WTC11 (cell line): ENCODE measurements around the gene EIF2AK2. TPM values are rescaled to one million over a fixed set of nuclear protein-coding genes. Genes with fewer than 3 reads are reported as not detected.

Experiments
- ATAC-seq: fragments of 200-7000 bp; cut with Tn5 transposase; 2 replicates; pipeline ENCODE4 v1.10.0; 2021; ENCODE audit warnings: mild to moderate bottlenecking, moderate library complexity
- CTCF ChIA-PET: fragments of 300-600 bp; sonication (Branson Sonifier 250); formaldehyde crosslinking; loops from one replicate; lab custom pipeline; 2021; ENCODE audit warnings: antibody characterized with exemption; lab: Charles Lee
- POLR2A ChIA-PET: fragments of 350-600 bp; sonication (Branson Sonifier 250); formaldehyde crosslinking; loops from one replicate; lab custom pipeline; 2021; ENCODE audit warnings: antibody characterized with exemption; lab: Charles Lee
- DNase-seq: peaks from one replicate; pipeline ENCODE4 v3.0.0; 2021; ENCODE audit warnings: low spot score
- H3K27ac Mint-ChIP-seq: 2 replicates; pipeline ENCODE4 v1.8.0; 2021; ENCODE audit warnings: mixed read lengths
- H3K27me3 Mint-ChIP-seq: 2 replicates; pipeline ENCODE4 v1.8.0; 2021; ENCODE audit warnings: low read depth, mild to moderate bottlenecking, moderate library complexity, mixed read lengths
- H3K36me3 Mint-ChIP-seq: 2 replicates; pipeline ENCODE4 v1.8.0; 2021; ENCODE audit warnings: mixed read lengths
- H3K4me1 Mint-ChIP-seq: 2 replicates; pipeline ENCODE4 v1.8.0; 2022; ENCODE audit warnings: mixed read lengths
- H3K4me3 Mint-ChIP-seq: 2 replicates; pipeline ENCODE4 v1.8.0; 2021; ENCODE audit warnings: mild to moderate bottlenecking, moderate library complexity, mixed read lengths
- H3K9me3 Mint-ChIP-seq: 2 replicates; pipeline ENCODE4 v1.8.0; 2021; ENCODE audit warnings: mixed read lengths
- AFF4 ChIP-seq: sonication (generic); formaldehyde crosslinking; IDR thresholded peaks from 2 replicates; pipeline ENCODE4 v1.8.1; 2023; ENCODE audit warnings: mild to moderate bottlenecking, missing genetic modification reagents, borderline replicate concordance
- ATF6 ChIP-seq: sonication (generic); formaldehyde crosslinking; IDR thresholded peaks from 2 replicates; pipeline ENCODE4 v1.8.1; 2023; ENCODE audit warnings: mild to moderate bottlenecking, missing genetic modification reagents
- CBFB ChIP-seq: sonication (generic); formaldehyde crosslinking; IDR thresholded peaks from 2 replicates; pipeline ENCODE4 v1.8.1; 2022; ENCODE audit warnings: mild to moderate bottlenecking, low read depth, missing genetic modification reagents
- CDX4 ChIP-seq: fragments of 250-450 bp; sonication (Bioruptor Pico); IDR thresholded peaks from 2 replicates; pipeline ENCODE4 v1.9.0; 2021; ENCODE audit warnings: moderate library complexity, mild to moderate bottlenecking, inconsistent platforms, borderline replicate concordance
- CREB1 ChIP-seq: sonication (generic); formaldehyde crosslinking; IDR thresholded peaks from 2 replicates; pipeline ENCODE4 v1.8.0; 2023; ENCODE audit warnings: mild to moderate bottlenecking, missing genetic modification reagents
- CTCF ChIP-seq: fragments of 200-600 bp; IDR thresholded peaks from 2 replicates; pipeline ENCODE4 v1.8.0; 2022; ENCODE audit warnings: antibody characterized with exemption
- E2F4 ChIP-seq: sonication (generic); formaldehyde crosslinking; IDR thresholded peaks from 2 replicates; pipeline ENCODE4 v1.8.1; 2022; ENCODE audit warnings: low read depth, mild to moderate bottlenecking, moderate library complexity, missing genetic modification reagents, borderline replicate concordance
- ETV6 ChIP-seq: sonication (generic); formaldehyde crosslinking; IDR thresholded peaks from 2 replicates; pipeline ENCODE4 v1.8.1; 2022; ENCODE audit warnings: mild to moderate bottlenecking, missing genetic modification reagents
- FOXP1 ChIP-seq: sonication (generic); formaldehyde crosslinking; IDR thresholded peaks from 2 replicates; pipeline ENCODE4 v1.8.0; 2022; ENCODE audit warnings: missing genetic modification reagents, mild to moderate bottlenecking, moderate library complexity, borderline replicate concordance
- HMGA2 ChIP-seq: fragments of 250-450 bp; sonication (Bioruptor Pico); IDR thresholded peaks from 2 replicates; pipeline ENCODE4 v1.4.0; 2021; ENCODE audit warnings: mild to moderate bottlenecking, moderate library complexity
- IRF1 ChIP-seq: sonication (generic); formaldehyde crosslinking; IDR thresholded peaks from 2 replicates; pipeline ENCODE4 v1.8.0; 2023; ENCODE audit warnings: missing genetic modification reagents
- IRF2 ChIP-seq: sonication (generic); formaldehyde crosslinking; IDR thresholded peaks from 2 replicates; pipeline ENCODE4 v1.8.0; 2022; ENCODE audit warnings: low read depth, missing genetic modification reagents, borderline replicate concordance
- TEAD1 ChIP-seq: sonication (generic); formaldehyde crosslinking; IDR thresholded peaks from 2 replicates; pipeline ENCODE4 v1.8.0; 2022; ENCODE audit warnings: mild to moderate bottlenecking, missing genetic modification reagents
- ZBTB21 ChIP-seq: sonication (generic); formaldehyde crosslinking; IDR thresholded peaks from 2 replicates; pipeline ENCODE4 v1.8.1; 2023; ENCODE audit warnings: mild to moderate bottlenecking, missing genetic modification reagents, borderline replicate concordance
- ZNF121 ChIP-seq: sonication (generic); formaldehyde crosslinking; IDR thresholded peaks from 2 replicates; pipeline ENCODE4 v1.8.0; 2023; ENCODE audit warnings: missing genetic modification reagents
- ZNF232 ChIP-seq: sonication (generic); formaldehyde crosslinking; IDR thresholded peaks from 2 replicates; pipeline ENCODE4 v1.8.0; 2022; ENCODE audit warnings: mild to moderate bottlenecking, missing genetic modification reagents
- ZNF281 ChIP-seq: sonication (generic); formaldehyde crosslinking; IDR thresholded peaks from 2 replicates; pipeline ENCODE4 v1.8.0; 2023; ENCODE audit warnings: mild to moderate bottlenecking, missing genetic modification reagents
- ZNF396 ChIP-seq: fragments of 250-450 bp; sonication (Bioruptor Pico); IDR thresholded peaks from 2 replicates; pipeline ENCODE4 v1.8.0; 2021; ENCODE audit warnings: mild to moderate bottlenecking, moderate library complexity, borderline replicate concordance
- total RNA-seq: library from RNA; stranded (reverse); gene quantifications from 3 replicates; pipeline ENCODE4 v1.2.3, GENCODE V29; 2021

EIF2AK2 gene
- total RNA-seq, 1 experiment from 2014 or later: 34.2 TPM

- Mint-ChIP-seq H3K4me1 (peaks cover 26% of the 10 kb centered on the region), H3K27me3 (no peaks in the 10 kb centered on the region), H3K27ac (no peak overlapping the region), H3K9me3 (no peaks in the 10 kb centered on the region), H3K4me3 (no peak overlapping the region), H3K36me3 (no peaks in the 10 kb centered on the region)
- ChIA-PET CTCF (interaction anchor here (0.6 to 1.6 kb wide), 6 partner anchors 10 to 697 kb away, joined by 3 to 4 read pairs (median 3); partner anchors contain the start of genes GPATCH11 and HEATR5B), POLR2A (no interaction called here)
- TF ChIP-seq ZNF396 (CRISPR knock-in tag): no peak
- TF ChIP-seq ZNF121 (CRISPR knock-in tag): peak; percentile 92
- ATAC-seq (no peak), DNase-seq (no peak)
These were observed 23.9 kb upstream of the EIF2AK2 start for GRCh38 chr2:37180640-37181039.

- Mint-ChIP-seq H3K9me3 (no peaks in the 10 kb centered on the region), H3K36me3 (no peaks in the 10 kb centered on the region), H3K27ac (peak overlapping the region; percentile 13; the same call in 1 of the 2 replicates), H3K4me3 (no peak overlapping the region), H3K27me3 (no peaks in the 10 kb centered on the region), H3K4me1 (peaks cover 26% of the 10 kb centered on the region)
- POLR2A ChIA-PET: no interaction called here
- TF ChIP-seq ZBTB21 (no peak), CTCF (no peak), CBFB (CRISPR knock-in tag) (no peak), TEAD1 (no peak), IRF2 (CRISPR knock-in tag) (no peak), HMGA2 (no peak), ETV6 (CRISPR knock-in tag) (no peak), IRF1 (CRISPR knock-in tag) (no peak), AFF4 (no peak), FOXP1 (CRISPR knock-in tag) (no peak), E2F4 (CRISPR knock-in tag) (no peak), ATF6 (CRISPR knock-in tag) (no peak), CREB1 (CRISPR knock-in tag) (no peak), CDX4 (no peak), ZNF232 (CRISPR knock-in tag) (no peak), ZNF281 (CRISPR knock-in tag) (no peak)
- DNase-seq (no peak), ATAC-seq (peak; percentile 64)
- CTCF ChIA-PET: interaction anchor here (0.5 to 1.6 kb wide), 6 partner anchors 11 to 1006 kb away, joined by 3 to 4 read pairs (median 3); partner anchors contain the start of genes GPATCH11 and HEATR5B
These were observed 23.3 kb upstream of the EIF2AK2 start for GRCh38 chr2:37180006-37180639.
